Stimulated activated effector memory CD8-positive, alpha-beta T cell treated with anti-CD3 and anti-CD28 coated beads, Interleukin-12 subunit alpha, Interleukin-12 subunit beta, amount 100 ng/mL, for 72 hours (primary cell): Measurements from ENCODE around the gene MYO3B.

Experiments
- ATAC-seq: fragments of 150-1000 bp; cut with Tn5 transposase; 2 replicates; pipeline ENCODE4 v1.10.0; 2021
- DNase-seq, 2 donors: peaks; one replicate each; pipeline ENCODE4 v3.0.0; 2021 to 2022; ENCODE audit warnings: low spot score in 2 of 2
- H3K27ac Mint-ChIP-seq: one replicate; pipeline ENCODE4 v1.8.0; 2022; ENCODE audit warnings: mild to moderate bottlenecking, mixed read lengths
- H3K36me3 Mint-ChIP-seq: one replicate; pipeline ENCODE4 v1.8.0; 2022; ENCODE audit warnings: mild to moderate bottlenecking, mixed read lengths
- H3K4me1 Mint-ChIP-seq: one replicate; pipeline ENCODE4 v1.8.0; 2022; ENCODE audit warnings: mixed read lengths
- H3K4me3 Mint-ChIP-seq: one replicate; pipeline ENCODE4 v1.8.0; 2022; ENCODE audit warnings: mild to moderate bottlenecking, mixed read lengths
- H3K9me3 Mint-ChIP-seq: one replicate; pipeline ENCODE4 v1.8.0; 2022; ENCODE audit warnings: mixed read lengths

Gene MYO3B

DNA sequence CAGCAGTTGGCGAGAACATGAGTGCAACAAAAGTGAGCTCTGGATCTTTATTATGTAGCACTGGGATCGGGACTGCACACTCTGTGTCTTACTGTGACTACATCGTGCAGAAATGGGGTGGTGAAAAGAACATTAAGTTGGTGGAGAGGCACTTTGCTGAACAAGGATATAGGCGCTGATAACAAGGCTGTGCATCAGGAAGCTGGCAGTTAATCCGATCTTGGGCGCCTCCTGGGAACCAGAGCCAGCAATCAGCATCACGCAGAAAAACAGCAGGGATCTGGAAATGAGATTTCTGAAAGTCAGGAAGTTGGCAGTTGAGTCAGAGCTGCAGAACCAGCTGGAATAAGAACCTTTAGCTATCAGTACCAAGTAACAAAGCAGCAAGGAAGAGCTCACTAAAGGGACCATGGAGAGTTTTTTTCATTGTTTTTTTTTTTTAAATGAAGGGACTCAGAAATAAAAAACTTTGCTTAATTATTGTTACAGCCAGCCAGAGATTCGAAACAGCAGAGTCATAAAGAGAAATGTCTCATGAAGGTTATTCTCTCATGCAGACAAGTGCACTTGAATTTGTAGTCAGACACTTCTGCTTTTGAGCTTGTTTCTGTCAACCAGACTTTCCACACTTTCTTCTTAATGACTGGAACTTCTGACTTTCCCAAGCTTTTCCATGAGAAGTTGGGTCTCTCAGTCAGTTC, 22.8 kb upstream of the MYO3B start:
- H3K36me3 Mint-ChIP-seq: no peaks in the 10 kb centered on the region
- no peaks in the 10 kb centered on the region for H3K4me1 Mint-ChIP-seq
- no peak overlapping the region for H3K4me3 Mint-ChIP-seq
- no peaks in the 10 kb centered on the region for H3K9me3 Mint-ChIP-seq
- DNase-seq (no peak), ATAC-seq (no peak)
- no peak overlapping the region for H3K27ac Mint-ChIP-seq

GRCh38 chr2:170155723-170156253, 22.2 kb upstream of the MYO3B start:
- no peak for ATAC-seq
- H3K9me3 Mint-ChIP-seq: no peaks in the 10 kb centered on the region
- no peak overlapping the region for H3K4me3 Mint-ChIP-seq
- no peaks in the 10 kb centered on the region for H3K4me1 Mint-ChIP-seq
- no peak for DNase-seq
- H3K36me3 Mint-ChIP-seq: no peaks in the 10 kb centered on the region
- H3K27ac Mint-ChIP-seq: no peak overlapping the region

GRCh38 chr2:170156592-170156991, 21.4 kb upstream of the MYO3B start:
- Mint-ChIP-seq H3K9me3 (no peaks in the 10 kb centered on the region), H3K36me3 (no peaks in the 10 kb centered on the region), H3K27ac (no peak overlapping the region), H3K4me3 (no peak overlapping the region), H3K4me1 (peaks cover 6% of the 10 kb centered on the region)
- DNase-seq (no peak), ATAC-seq (no peak)

DNA sequence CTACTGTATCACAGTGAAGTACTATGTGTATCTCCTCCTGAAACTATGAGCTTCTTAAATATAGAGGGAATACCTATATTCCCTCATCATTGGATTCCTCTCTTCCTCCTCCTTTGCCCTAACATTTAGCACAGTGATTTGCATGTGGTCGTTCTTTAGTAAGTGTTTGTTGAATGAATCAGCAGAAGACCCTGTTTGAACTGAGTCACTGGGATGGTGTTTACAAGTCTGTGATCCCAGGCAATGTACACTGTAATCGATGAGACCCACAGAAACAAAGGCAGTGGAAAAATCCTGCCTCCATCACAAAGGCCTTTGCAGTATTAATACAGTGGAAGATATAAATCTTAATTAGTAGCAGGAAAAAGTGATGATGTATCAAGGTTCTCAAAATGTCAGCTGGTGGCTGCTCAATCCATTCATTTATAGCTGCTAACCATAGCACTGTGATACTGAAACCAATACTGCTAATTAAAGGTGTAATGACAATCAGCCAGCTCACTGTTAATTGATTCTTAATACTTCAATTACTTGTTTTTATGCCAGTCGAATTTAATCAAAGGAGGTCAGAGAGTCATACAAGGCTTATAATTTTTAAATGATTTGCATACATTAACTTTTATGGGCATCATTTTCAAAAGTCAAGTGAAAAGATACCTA, 20.8 kb upstream of the MYO3B start:
- no peak for DNase-seq

DNA sequence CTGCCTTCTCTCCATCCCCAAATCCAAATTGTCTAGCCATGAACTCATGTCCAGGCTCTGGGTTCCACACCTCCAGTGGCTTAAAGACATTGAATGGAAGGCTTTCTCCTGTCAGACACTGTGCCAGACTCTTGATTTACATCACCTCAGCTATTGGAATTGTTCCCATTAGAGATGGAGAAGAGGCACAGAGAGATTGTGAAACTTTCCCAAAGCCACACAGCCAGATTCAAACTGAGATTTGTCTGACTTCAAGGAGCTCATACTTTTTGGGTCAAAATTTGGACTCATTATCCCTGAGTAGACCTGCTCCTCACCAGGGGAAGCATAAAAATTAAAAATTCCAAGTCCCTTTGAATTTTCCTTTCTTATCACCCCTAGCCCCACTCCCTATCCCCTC, 18.9 kb upstream of the MYO3B start:
- DNase-seq (no peak), ATAC-seq (no peak)
- Mint-ChIP-seq H3K36me3 (no peaks in the 10 kb centered on the region), H3K27ac (no peak overlapping the region), H3K9me3 (no peaks in the 10 kb centered on the region), H3K4me3 (no peak overlapping the region), H3K4me1 (peaks cover 12% of the 10 kb centered on the region)

More for the DNA sequence above, 20.8 kb upstream of the MYO3B start:
- no peak for ATAC-seq
- Mint-ChIP-seq H3K4me1 (peaks cover 11% of the 10 kb centered on the region), H3K27ac (no peak overlapping the region), H3K36me3 (no peaks in the 10 kb centered on the region), H3K4me3 (no peak overlapping the region), H3K9me3 (no peaks in the 10 kb centered on the region)

DNA sequence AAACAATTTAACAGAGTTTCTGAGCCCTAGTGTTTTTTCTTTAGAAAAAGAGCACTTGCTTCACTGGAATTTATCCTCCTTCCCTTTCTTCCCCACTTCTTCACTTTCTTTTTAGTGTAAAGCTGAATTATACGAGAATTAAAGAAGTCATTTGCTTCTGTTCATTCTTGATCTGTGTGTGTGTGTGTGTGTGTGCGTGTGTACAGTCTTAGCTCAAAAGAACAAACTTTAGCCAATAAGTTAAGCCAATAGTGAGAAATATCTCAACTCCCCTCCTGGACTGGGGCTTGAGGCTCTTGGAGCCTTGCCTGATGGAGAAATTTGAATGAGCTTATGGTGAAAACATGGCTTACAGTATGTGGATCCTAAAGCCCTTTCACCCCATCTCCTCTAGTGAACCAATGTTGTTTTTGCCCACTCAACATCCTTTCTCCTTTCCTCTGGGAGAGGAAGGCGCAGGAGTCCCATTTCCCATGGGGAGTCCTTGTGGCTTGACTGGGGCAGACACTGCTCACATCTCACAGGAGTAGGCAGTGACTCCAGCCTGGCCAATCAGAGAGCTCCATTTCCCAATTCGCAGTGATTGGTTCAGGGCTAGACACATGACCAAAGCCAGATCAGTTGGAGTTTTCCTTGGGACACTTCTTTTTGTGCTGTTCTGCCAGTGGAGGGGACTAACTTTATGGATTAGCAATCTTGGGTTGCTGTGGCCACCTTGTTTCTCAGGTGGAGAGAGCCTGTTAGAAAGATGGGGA, 16.3 kb upstream of the MYO3B start:
- DNase-seq (no peak), ATAC-seq (no peak)
- H3K27ac Mint-ChIP-seq: no peak overlapping the region
- H3K36me3 Mint-ChIP-seq: no peaks in the 10 kb centered on the region
- no peaks in the 10 kb centered on the region for H3K9me3 Mint-ChIP-seq
- no peak overlapping the region for H3K4me3 Mint-ChIP-seq
- peaks cover 12% of the 10 kb centered on the region for H3K4me1 Mint-ChIP-seq

- DNase-seq: no peak
- ATAC-seq: peak; percentile 66
- Mint-ChIP-seq H3K4me3 (no peak overlapping the region), H3K4me1 (peaks cover 12% of the 10 kb centered on the region), H3K27ac (no peak overlapping the region), H3K36me3 (no peaks in the 10 kb centered on the region), H3K9me3 (no peaks in the 10 kb centered on the region)
These were observed 15.7 kb upstream of the MYO3B start for GRCh38 chr2:170162271-170162632.

DNA sequence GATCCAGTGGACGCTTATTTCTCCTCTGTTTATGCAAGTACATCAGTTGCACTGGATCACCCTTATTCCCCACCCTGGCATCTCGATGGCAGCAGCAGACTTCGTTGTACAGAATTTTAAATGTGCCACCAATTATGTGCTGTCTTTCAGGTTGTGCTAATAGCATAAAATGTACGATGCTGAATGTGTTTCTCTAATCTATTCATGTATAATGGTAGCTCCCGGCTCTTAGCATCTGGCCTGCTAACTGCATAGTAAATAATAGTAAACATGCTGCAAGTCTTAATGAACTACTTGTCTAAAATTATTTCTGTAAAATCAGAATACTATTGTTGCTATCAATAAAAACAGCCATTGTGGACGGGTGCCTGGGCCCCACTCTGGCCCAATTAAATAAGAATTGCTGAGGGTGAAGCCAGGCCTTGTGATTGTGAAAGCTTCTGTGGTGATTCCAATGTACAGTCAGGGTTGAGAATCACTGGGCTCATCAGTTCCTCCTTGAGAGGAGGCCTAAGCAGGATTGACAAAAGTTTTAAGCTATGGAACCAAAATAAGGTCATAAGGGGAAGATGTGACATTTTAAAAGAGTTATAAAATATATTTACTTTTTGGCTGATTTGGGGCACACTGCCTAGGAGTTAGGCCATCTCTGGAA, 14.4 kb upstream of the MYO3B start:
- no peaks in the 10 kb centered on the region for H3K9me3 Mint-ChIP-seq
- no peaks in the 10 kb centered on the region for H3K36me3 Mint-ChIP-seq

DNA sequence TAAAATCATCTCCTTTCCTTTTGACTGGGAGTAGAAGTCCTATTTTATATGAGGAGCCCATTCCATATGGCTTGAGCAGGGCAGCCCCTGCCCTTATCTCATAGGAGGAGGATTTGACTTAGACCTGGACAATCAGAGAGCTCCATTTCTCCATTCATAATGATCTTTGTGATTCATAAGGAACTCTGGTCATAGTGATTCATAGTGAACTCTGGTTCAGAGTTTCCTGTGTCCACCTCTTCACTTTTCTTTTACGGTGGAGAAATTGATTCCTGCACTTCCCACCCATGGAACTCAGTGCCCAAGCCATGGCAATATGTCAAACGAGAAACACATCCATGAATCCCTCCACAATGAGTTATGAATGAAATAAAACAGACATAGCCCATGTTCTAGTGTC, 12.8 kb upstream of the MYO3B start:
- ATAC-seq (peak; percentile 54), DNase-seq (no peak)
- H3K4me1 Mint-ChIP-seq: peaks cover 12% of the 10 kb centered on the region
- H3K4me3 Mint-ChIP-seq: no peak overlapping the region
- H3K27ac Mint-ChIP-seq: no peak overlapping the region
- no peaks in the 10 kb centered on the region for H3K36me3 Mint-ChIP-seq
- no peaks in the 10 kb centered on the region for H3K9me3 Mint-ChIP-seq

More for the DNA sequence above, 14.4 kb upstream of the MYO3B start:
- no peak for DNase-seq
- Mint-ChIP-seq H3K4me3 (no peak overlapping the region), H3K4me1 (peaks cover 12% of the 10 kb centered on the region), H3K27ac (no peak overlapping the region)
- ATAC-seq: no peak

DNA sequence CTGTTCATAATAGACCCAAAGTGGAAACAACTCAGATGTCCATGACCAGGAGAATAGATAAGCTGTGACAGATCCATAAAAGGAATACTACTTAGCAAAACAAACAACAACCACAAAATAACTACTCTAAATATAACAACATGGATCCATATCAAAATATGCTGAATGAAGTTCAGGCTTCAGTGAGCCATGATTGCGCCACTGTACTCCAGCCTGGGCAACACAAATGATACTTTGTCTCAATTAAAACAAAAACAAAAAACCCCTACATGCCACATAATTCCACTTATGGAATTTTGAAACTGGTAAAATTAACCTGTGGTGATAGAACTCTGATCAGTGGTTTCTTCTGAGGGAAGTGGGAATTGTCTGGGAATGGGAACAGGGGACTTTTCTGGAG, 11.2 kb upstream of the MYO3B start:
- Mint-ChIP-seq H3K9me3 (no peaks in the 10 kb centered on the region), H3K36me3 (no peaks in the 10 kb centered on the region), H3K4me1 (peaks cover 5% of the 10 kb centered on the region), H3K4me3 (no peak overlapping the region), H3K27ac (no peak overlapping the region)
- ATAC-seq (no peak), DNase-seq (no peak)

GRCh38 chr2:170170281-170171040, 7.5 kb upstream of the MYO3B start:
- no peak for ATAC-seq
- no peaks in the 10 kb centered on the region for H3K9me3 Mint-ChIP-seq
- H3K4me1 Mint-ChIP-seq: no peaks in the 10 kb centered on the region
- H3K27ac Mint-ChIP-seq: no peak overlapping the region
- no peaks in the 10 kb centered on the region for H3K36me3 Mint-ChIP-seq
- DNase-seq: no peak
- no peak overlapping the region for H3K4me3 Mint-ChIP-seq

GRCh38 chr2:170176212-170176611, 1.7 kb upstream of the MYO3B start:
- no peaks in the 10 kb centered on the region for H3K36me3 Mint-ChIP-seq
- H3K4me1 Mint-ChIP-seq: peaks cover 10% of the 10 kb centered on the region
- H3K4me3 Mint-ChIP-seq: no peak overlapping the region
- DNase-seq: no peak
- no peak overlapping the region for H3K27ac Mint-ChIP-seq
- no peak for ATAC-seq
- H3K9me3 Mint-ChIP-seq: no peaks in the 10 kb centered on the region

- DNase-seq: no peak
- peak; percentile 52 for ATAC-seq
- Mint-ChIP-seq H3K36me3 (no peaks in the 10 kb centered on the region), H3K27ac (no peak overlapping the region), H3K4me3 (no peak overlapping the region), H3K9me3 (peaks cover 2% of the 10 kb centered on the region), H3K4me1 (peaks cover 10% of the 10 kb centered on the region)
These were observed 2.2 kb downstream of the MYO3B start for GRCh38 chr2:170180031-170180566.

DNA sequence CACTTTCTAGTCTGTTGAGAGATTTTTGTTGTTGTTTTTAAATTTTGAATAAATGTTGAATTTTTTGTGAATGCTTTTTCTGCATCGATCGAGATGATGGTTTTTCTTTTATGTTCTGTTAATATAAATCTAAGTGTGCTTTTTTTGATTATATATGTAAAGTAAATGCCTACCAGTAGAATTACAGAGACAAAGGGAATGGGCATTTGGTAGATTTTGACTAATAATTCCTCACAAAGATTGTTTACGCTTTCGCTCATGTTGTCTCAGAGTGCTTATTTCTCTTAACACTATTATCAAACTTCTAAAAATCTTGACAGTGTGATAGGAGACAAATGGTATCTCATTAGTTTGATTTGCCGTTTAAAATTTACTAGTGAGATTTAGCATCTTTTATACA, 3.7 kb downstream of the MYO3B start:
- Mint-ChIP-seq H3K9me3 (peaks cover 2% of the 10 kb centered on the region), H3K4me1 (peaks cover 10% of the 10 kb centered on the region), H3K4me3 (no peak overlapping the region), H3K27ac (no peak overlapping the region), H3K36me3 (no peaks in the 10 kb centered on the region)
- DNase-seq (no peak), ATAC-seq (no peak)
